ENCODE data around the gene IMMP2L.
"Not testable (repeated sequence)": the region's sequence is repeated elsewhere in the genome, so short reads cannot be mapped to it uniquely, and the experiment has no call there.

IMMP2L gene

GRCh38 chr7:111450705-111451104, 111.6 kb downstream of the IMMP2L start:
- not testable (repeated sequence) for H3K27ac Mint-ChIP-seq; ATAC-seq (replicated peaks); H3K36me3 Mint-ChIP-seq (ENCODE audit: insufficient read depth)

GRCh38 chr7:111447502-111447901, 114.8 kb downstream of the IMMP2L start:
- H3K4me3 Mint-ChIP-seq; H3K9me3 Mint-ChIP-seq; H3K27ac Mint-ChIP-seq; ATAC-seq (replicated peaks); H3K4me1 Mint-ChIP-seq (ENCODE audit: low read depth in 2 of 2); DNase-seq; H3K36me3 Mint-ChIP-seq (ENCODE audit: insufficient read depth); H3K27me3 Mint-ChIP-seq: not testable (repeated sequence)

More at GRCh38 chr7:111450705-111451104, 111.6 kb downstream of the IMMP2L start:
- not testable (repeated sequence) for H3K4me1 Mint-ChIP-seq (ENCODE audit: low read depth in 2 of 2); H3K9me3 Mint-ChIP-seq; DNase-seq; H3K27me3 Mint-ChIP-seq; H3K4me3 Mint-ChIP-seq

GRCh38 chr7:111439977-111440376, 122.3 kb downstream of the IMMP2L start:
- Mint-ChIP-seq H3K4me3 (no peak overlapping the region), H3K27ac (no peak overlapping the region), H3K9me3 (no peaks in the 10 kb centered on the region), H3K36me3 (ENCODE audit: insufficient read depth) (no peaks in the 10 kb centered on the region), H3K27me3 (no peaks in the 10 kb centered on the region), H3K4me1 (ENCODE audit: low read depth in 2 of 2) (peaks cover 2 to 3% of the 10 kb centered on the region in 2 donors)
- no peak for DNase-seq
- no peak for ATAC-seq (replicated peaks)

GRCh38 chr7:111438369-111439289, 123.7 kb downstream of the IMMP2L start:
- ATAC-seq (replicated peaks), result no peak
- no peaks in the 10 kb centered on the region for H3K36me3 Mint-ChIP-seq (ENCODE audit: insufficient read depth)
- H3K4me1 Mint-ChIP-seq (ENCODE audit: low read depth in 2 of 2), result peaks cover 2 to 3% of the 10 kb centered on the region in 2 donors
- H3K27me3 Mint-ChIP-seq, result no peaks in the 10 kb centered on the region
- DNase-seq, result no peak
- H3K9me3 Mint-ChIP-seq, result peaks cover 0 to 3% of the 10 kb centered on the region in 2 donors
- no peak overlapping the region for H3K4me3 Mint-ChIP-seq
- H3K27ac Mint-ChIP-seq, result no peak overlapping the region

- Mint-ChIP-seq H3K27me3 (no peaks in the 10 kb centered on the region), H3K9me3 (peaks cover 2 to 11% of the 10 kb centered on the region in 2 donors), H3K36me3 (ENCODE audit: insufficient read depth) (no peaks in the 10 kb centered on the region), H3K4me1 (ENCODE audit: low read depth in 2 of 2) (peaks cover 0 to 3% of the 10 kb centered on the region in 2 donors), H3K4me3 (no peak overlapping the region), H3K27ac (no peak overlapping the region)
- DNase-seq (no peak), ATAC-seq (replicated peaks) (no peak)
These were observed 124.6 kb downstream of the IMMP2L start for GRCh38 chr7:111437736-111438135.

- no peak for ATAC-seq (replicated peaks)
- no peak overlapping the region for H3K4me3 Mint-ChIP-seq
- H3K4me1 Mint-ChIP-seq (ENCODE audit: low read depth in 2 of 2), result peaks cover 0 to 3% of the 10 kb centered on the region in 2 donors
- no peaks in the 10 kb centered on the region for H3K27me3 Mint-ChIP-seq
- no peak overlapping the region for H3K27ac Mint-ChIP-seq
- no peaks in the 10 kb centered on the region for H3K36me3 Mint-ChIP-seq (ENCODE audit: insufficient read depth)
- no peak for DNase-seq
- H3K9me3 Mint-ChIP-seq, result peaks cover 2 to 11% of the 10 kb centered on the region in 2 donors
These were observed 125.7 kb downstream of the IMMP2L start for GRCh38 chr7:111436608-111437007.

- ATAC-seq (replicated peaks) (no peak), DNase-seq (no peak)
- Mint-ChIP-seq H3K4me3 (no peak overlapping the region), H3K27ac (no peak overlapping the region), H3K27me3 (no peaks in the 10 kb centered on the region), H3K9me3 (peaks cover 2 to 11% of the 10 kb centered on the region in 2 donors), H3K4me1 (ENCODE audit: low read depth in 2 of 2) (no peaks in the 10 kb centered on the region), H3K36me3 (ENCODE audit: insufficient read depth) (no peaks in the 10 kb centered on the region)
These were observed 128.9 kb downstream of the IMMP2L start for GRCh38 chr7:111433426-111433825.

GRCh38 chr7:111429781-111430180, 132.5 kb downstream of the IMMP2L start:
- DNase-seq (no peak), ATAC-seq (replicated peaks) (no peak)
- Mint-ChIP-seq H3K27me3 (no peaks in the 10 kb centered on the region), H3K36me3 (ENCODE audit: insufficient read depth) (no peaks in the 10 kb centered on the region), H3K4me3 (no peak overlapping the region), H3K9me3 (peaks cover 2 to 11% of the 10 kb centered on the region in 2 donors), H3K4me1 (ENCODE audit: low read depth in 2 of 2) (no peaks in the 10 kb centered on the region), H3K27ac (no peak overlapping the region)

GRCh38 chr7:111424768-111425167, 137.5 kb downstream of the IMMP2L start:
- Mint-ChIP-seq H3K4me1 (ENCODE audit: low read depth in 2 of 2) (no peaks in the 10 kb centered on the region), H3K27ac (no peak overlapping the region), H3K36me3 (ENCODE audit: insufficient read depth) (no peaks in the 10 kb centered on the region), H3K9me3 (peaks cover 0 to 4% of the 10 kb centered on the region in 2 donors), H3K27me3 (no peaks in the 10 kb centered on the region), H3K4me3 (no peak overlapping the region)
- no peak for ATAC-seq (replicated peaks)
- DNase-seq, result no peak

GRCh38 chr7:111414374-111414773, 147.9 kb downstream of the IMMP2L start:
- Mint-ChIP-seq H3K27me3 (no peaks in the 10 kb centered on the region), H3K4me3 (no peak overlapping the region), H3K36me3 (ENCODE audit: insufficient read depth) (no peaks in the 10 kb centered on the region), H3K4me1 (ENCODE audit: low read depth in 2 of 2) (peaks cover 0 to 2% of the 10 kb centered on the region in 2 donors), H3K27ac (no peak overlapping the region), H3K9me3 (peaks cover 0 to 2% of the 10 kb centered on the region in 2 donors)
- DNase-seq (no peak), ATAC-seq (replicated peaks) (no peak)

- Mint-ChIP-seq H3K4me3 (no peak overlapping the region), H3K9me3 (peaks cover 0 to 2% of the 10 kb centered on the region in 2 donors), H3K36me3 (ENCODE audit: insufficient read depth) (no peaks in the 10 kb centered on the region), H3K27me3 (no peaks in the 10 kb centered on the region), H3K27ac (no peak overlapping the region), H3K4me1 (ENCODE audit: low read depth in 2 of 2) (peaks cover 0 to 2% of the 10 kb centered on the region in 2 donors)
- ATAC-seq (replicated peaks) (no peak), DNase-seq (no peak)
These were observed 148.6 kb downstream of the IMMP2L start for GRCh38 chr7:111413739-111414138.

GRCh38 chr7:111410899-111411298, 151.4 kb downstream of the IMMP2L start:
- Mint-ChIP-seq H3K36me3 (ENCODE audit: insufficient read depth) (no peaks in the 10 kb centered on the region), H3K4me1 (ENCODE audit: low read depth in 2 of 2) (peaks cover 0 to 2% of the 10 kb centered on the region in 2 donors), H3K4me3 (no peak overlapping the region), H3K27ac (no peak overlapping the region), H3K27me3 (no peaks in the 10 kb centered on the region), H3K9me3 (peaks cover 0 to 2% of the 10 kb centered on the region in 2 donors)
- DNase-seq, result no peak
- ATAC-seq (replicated peaks), result no peak

GRCh38 chr7:111409714-111410422, 152.4 kb downstream of the IMMP2L start:
- no peak for DNase-seq
- Mint-ChIP-seq H3K4me1 (ENCODE audit: low read depth in 2 of 2) (peaks cover 0 to 2% of the 10 kb centered on the region in 2 donors), H3K4me3 (no peak overlapping the region), H3K9me3 (peaks cover 0 to 2% of the 10 kb centered on the region in 2 donors), H3K27ac (no peak overlapping the region), H3K27me3 (no peaks in the 10 kb centered on the region), H3K36me3 (ENCODE audit: insufficient read depth) (no peaks in the 10 kb centered on the region)
- ATAC-seq (replicated peaks), result no peak

All from effector memory CD8-positive, alpha-beta T cell (primary cell).